ENCODE results near the gene KRT80. TPM values are rescaled to one million over a fixed set of nuclear protein-coding genes. Genes with fewer than 3 reads are reported as not detected.

KRT80 gene
- total and polyA plus RNA-seq, 2 donors (not counting 3 experiments of a cell fraction or from before 2014, with no cell fraction given), result 13.6 to 23.7 TPM

- Histone ChIP-seq H4K20me1 (replicated peaks; ENCODE audit: control insufficient read depth, extremely low read depth, insufficient read depth, low read length) (no peaks in the 10 kb centered on the region), H3K79me2 (ENCODE audit: control insufficient read depth, insufficient read depth, low read length) (no peaks in the 10 kb centered on the region), H3K4me1 (ENCODE audit: control insufficient read depth, extremely low read depth, insufficient read depth, low read length) (peaks cover 17% of the 10 kb centered on the region), H3K4me3 (replicated peaks in 1 of 3; ENCODE audit: insufficient read depth in 1 of 3, low read depth in 1 of 3, low read length in 3 of 3) (no peak overlapping the region), H3K9me1 (replicated peaks; ENCODE audit: control insufficient read depth, extremely low read depth, insufficient read depth, low read length) (no peaks in the 10 kb centered on the region), H3K9ac (replicated peaks; ENCODE audit: extremely low read depth, insufficient read depth, low read length) (no peak overlapping the region), H3K27me3 (ENCODE audit: control insufficient read depth in 2 of 2, insufficient read depth in 2 of 2, low read length in 2 of 2) (no peaks in the 10 kb centered on the region), H3K27ac (ENCODE audit: insufficient read depth, low read depth, low read length) (no peak overlapping the region), H2AFZ (ENCODE audit: low read depth, low read length) (no peak overlapping the region), H3K4me2 (ENCODE audit: insufficient read depth, low read length) (no peak overlapping the region), H3K9me3 (replicated peaks; ENCODE audit: control insufficient read depth, insufficient read depth, low read length) (no peaks in the 10 kb centered on the region), H3K36me3 (ENCODE audit: control insufficient read depth in 2 of 2, extremely low read depth in 1 of 2, insufficient read depth in 2 of 2, low read length in 2 of 2) (no peaks in the 10 kb centered on the region)
- ChIA-PET CTCF (interaction anchor here (0.9 to 1.7 kb wide), 4 partner anchors 11 to 112 kb away, joined by 3 to 5 read pairs (median 4); no protein-coding TSS in a partner anchor), POLR2A (no interaction called here)
- intact Hi-C loops (cut with micrococcal nuclease) (loop anchor here (2.0 kb wide), 1 partner anchor 71 kb away; no protein-coding TSS in a partner anchor), dilution Hi-C loops (cut with MboI; ENCODE audit: extremely low pct_ligation_motif_present, low sequenced_read_pairs) (no loop called here)
- no TSS peak for BruUV-seq (replicated peaks)
- TF ChIP-seq EZH2 (IDR thresholded peaks at IDR 0.05; ENCODE audit: borderline replicate concordance, low read depth, low read length, severe bottlenecking) (no peak), MAX (IDR thresholded peaks at IDR 0.05; ENCODE audit: insufficient read depth, insufficient read length) (no peak)
- DNase-seq (ENCODE audit: low read depth, low spot score) (no peak), FAIRE-seq (no peak)
These were observed 24.3 kb downstream of the KRT80 start for GRCh38 chr12:52167526-52167925.

- H3K4me2 ChIP-seq (ENCODE audit: insufficient read depth, low read length), result no peak overlapping the region
- H3K27ac ChIP-seq (ENCODE audit: insufficient read depth, low read depth, low read length), result no peak overlapping the region
- intact Hi-C loops (cut with micrococcal nuclease), result loop anchor here (2.0 kb wide), 1 partner anchor 70 kb away; no protein-coding TSS in a partner anchor
- H3K9me3 ChIP-seq (replicated peaks; ENCODE audit: control insufficient read depth, insufficient read depth, low read length), result no peaks in the 10 kb centered on the region
- no peak for FAIRE-seq
- H3K4me1 ChIP-seq (ENCODE audit: control insufficient read depth, extremely low read depth, insufficient read depth, low read length), result peaks cover 17% of the 10 kb centered on the region
- H3K27me3 ChIP-seq (ENCODE audit: control insufficient read depth in 2 of 2, insufficient read depth in 2 of 2, low read length in 2 of 2), result no peaks in the 10 kb centered on the region
- no peaks in the 10 kb centered on the region for H3K9me1 ChIP-seq (replicated peaks; ENCODE audit: control insufficient read depth, extremely low read depth, insufficient read depth, low read length)
- no TSS peak for BruUV-seq (replicated peaks)
- H3K9ac ChIP-seq (replicated peaks; ENCODE audit: extremely low read depth, insufficient read depth, low read length), result no peak overlapping the region
- TF ChIP-seq MYC (IDR thresholded peaks at IDR 0.05; ENCODE audit: low read depth, low read length) (no peak), FOS (IDR thresholded peaks at IDR 0.05; ENCODE audit: borderline replicate concordance, insufficient read depth, low read length) (no peak), JUN (IDR thresholded peaks at IDR 0.05; ENCODE audit: borderline replicate concordance, insufficient read depth, insufficient read length, low read depth) (no peak), MAX (IDR thresholded peaks at IDR 0.05; ENCODE audit: insufficient read depth, insufficient read length) (no peak), CTCF (IDR thresholded peaks at IDR 0.05; ENCODE audit: extremely low read depth in 1 of 2, insufficient read depth in 1 of 2, low read depth in 1 of 2, low read length in 2 of 2) (no peak), POLR2AphosphoS5 (IDR thresholded peaks at IDR 0.05; ENCODE audit: insufficient read depth, low read depth, low read length) (no peak), EZH2 (IDR thresholded peaks at IDR 0.05; ENCODE audit: borderline replicate concordance, low read depth, low read length, severe bottlenecking) (no peak), GATA2 (IDR thresholded peaks at IDR 0.05; ENCODE audit: insufficient read depth, insufficient read length, low read depth, low read length) (no peak), POLR2A (IDR thresholded peaks at IDR 0.05; ENCODE audit: low read depth, low read length) (no peak)
- dilution Hi-C loops (cut with MboI; ENCODE audit: extremely low pct_ligation_motif_present, low sequenced_read_pairs), result no loop called here
- H4K20me1 ChIP-seq (replicated peaks; ENCODE audit: control insufficient read depth, extremely low read depth, insufficient read depth, low read length), result no peaks in the 10 kb centered on the region
- ChIA-PET POLR2A (no interaction called here), CTCF (interaction anchor here (1.3 to 1.7 kb wide), 2 partner anchors 10 to 55 kb away, joined by 3 to 5 read pairs; no protein-coding TSS in a partner anchor)
- H3K4me3 ChIP-seq (replicated peaks in 1 of 3; ENCODE audit: insufficient read depth in 1 of 3, low read depth in 1 of 3, low read length in 3 of 3), result no peak overlapping the region
- DNase-seq (ENCODE audit: low read depth, low spot score), result no peak
- H3K36me3 ChIP-seq (ENCODE audit: control insufficient read depth in 2 of 2, extremely low read depth in 1 of 2, insufficient read depth in 2 of 2, low read length in 2 of 2), result no peaks in the 10 kb centered on the region
- H3K79me2 ChIP-seq (ENCODE audit: control insufficient read depth, insufficient read depth, low read length), result no peaks in the 10 kb centered on the region
- H2AFZ ChIP-seq (ENCODE audit: low read depth, low read length), result no peak overlapping the region
These were observed 25.1 kb downstream of the KRT80 start for GRCh38 chr12:52166672-52167071.

All from endothelial cell of umbilical vein (primary cell).